ENCODE data around the gene SERPINB13. TPM values are rescaled to one million over a fixed set of nuclear protein-coding genes. Genes with fewer than 3 reads are reported as not detected.

The SERPINB13 gene
- total and polyA plus RNA-seq, 7 donors, result 0.01 to 1.8 TPM; not detected in 5

DNA sequence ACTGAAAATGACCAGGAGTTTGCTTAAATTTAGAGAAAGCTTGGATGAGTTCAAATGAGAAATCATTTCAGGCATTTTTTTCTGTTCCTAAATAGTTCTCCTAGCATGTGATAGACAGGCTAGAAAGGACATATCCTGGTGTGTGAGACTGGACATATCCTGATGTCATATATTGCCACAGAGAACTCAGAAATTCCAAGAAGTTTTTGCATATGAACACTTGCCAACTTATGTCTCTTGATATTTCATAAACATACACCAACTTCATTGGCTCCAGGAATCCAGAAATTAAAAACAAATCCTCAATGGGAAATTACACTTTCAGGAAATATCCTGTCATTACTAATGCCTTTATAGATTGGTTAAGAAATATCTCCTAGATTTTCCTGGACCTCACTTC lies 59.8 kb downstream of the SERPINB13 start:
- H3K4me3 ChIP-seq, result no peak overlapping the region
- no peak overlapping the region for H3K27ac ChIP-seq
- no peak for DNase-seq
- no peaks in the 10 kb centered on the region for H3K4me1 ChIP-seq
- intact Hi-C loops (cut with DNase I), result no loop called here
- no peaks in the 10 kb centered on the region for H3K36me3 ChIP-seq
- no peaks in the 10 kb centered on the region for H3K27me3 ChIP-seq
- H3K9me3 ChIP-seq, result no peaks in the 10 kb centered on the region
- no peak for TF ChIP-seq EP300 (IDR thresholded peaks at IDR 0.05)

GRCh38 chr18:63648241-63648640 lies 61.1 kb downstream of the SERPINB13 start:
- no peak for DNase-seq

More at GRCh38 chr18:63648241-63648640, 61.1 kb downstream of the SERPINB13 start:
- H3K4me1 ChIP-seq, result no peaks in the 10 kb centered on the region
- H3K4me3 ChIP-seq, result no peak overlapping the region
- no peak overlapping the region for H3K27ac ChIP-seq
- H3K36me3 ChIP-seq, result no peaks in the 10 kb centered on the region
- 67 to 76% methylated on average over 7 of the region's 7 CpGs for WGBS, 2 donors
- intact Hi-C loops (cut with DNase I), result no loop called here
- H3K9me3 ChIP-seq, result no peaks in the 10 kb centered on the region
- no peaks in the 10 kb centered on the region for H3K27me3 ChIP-seq
- TF ChIP-seq EP300 (IDR thresholded peaks at IDR 0.05) (no peak), CTCF (IDR thresholded peaks at IDR 0.05) (no peak), POLR2A (IDR thresholded peaks at IDR 0.05) (no peak), POLR2AphosphoS5 (IDR thresholded peaks at IDR 0.05) (no peak)

Other genes starting within 250 kb of the SERPINB13 start
- gene KDSR, start 220.1 kb upstream of the SERPINB13 start, total RNA-seq, result 10 to 100 TPM; 33.2 to 50.5 (median 42.7) TPM
- 10 to 100 TPM in 2 of 3 donors, 1 to 10 TPM in 1; 7.6 to 19.3 (median 10.8) TPM for gene KDSR, start 220.1 kb upstream of the SERPINB13 start, polyA plus RNA-seq
- 10 to 100 TPM; 31.4 to 41.0 (median 38.3) TPM for gene VPS4B, start 164.9 kb upstream of the SERPINB13 start, total RNA-seq
- 10 to 100 TPM; 34.6 to 69.4 (median 44.4) TPM for gene VPS4B, start 164.9 kb upstream of the SERPINB13 start, polyA plus RNA-seq
- not detected for gene SERPINB5, start 110.4 kb upstream of the SERPINB13 start, total RNA-seq
- gene SERPINB5, start 110.4 kb upstream of the SERPINB13 start, polyA plus RNA-seq, result 1 to 10 TPM; 1.2 to 2.9 (median 1.6) TPM
- gene SERPINB12, start 45.0 kb upstream of the SERPINB13 start, total RNA-seq, result not detected
- gene SERPINB12, start 45.0 kb upstream of the SERPINB13 start, polyA plus RNA-seq, result not detected
- not detected for gene SERPINB4, start 56.9 kb downstream of the SERPINB13 start, total RNA-seq
- under 1 TPM in 1 of 3 donors, not detected in 2; 0.07 TPM for gene SERPINB4, start 56.9 kb downstream of the SERPINB13 start, polyA plus RNA-seq
- not detected for gene SERPINB3, start 74.5 kb downstream of the SERPINB13 start, total RNA-seq
- 1 to 10 TPM in 1 of 3 donors, under 1 TPM in 1, not detected in 1; 0.04 to 1.2 TPM for gene SERPINB3, start 74.5 kb downstream of the SERPINB13 start, polyA plus RNA-seq
- gene SERPINB11, start 115.6 kb downstream of the SERPINB13 start, total RNA-seq, result not detected
- gene SERPINB11, start 115.6 kb downstream of the SERPINB13 start, polyA plus RNA-seq, result not detected
- gene SERPINB7, start 188.1 kb downstream of the SERPINB13 start, total RNA-seq, result not detected
- under 1 TPM in 1 of 3 donors, not detected in 2; 0.10 TPM for gene SERPINB7, start 188.1 kb downstream of the SERPINB13 start, polyA plus RNA-seq

Data from sigmoid colon (tissue), 7 donors.